HFFc6 (cell line): Measurements from ENCODE around the gene ZBTB12. TPM values are rescaled to one million over a fixed set of nuclear protein-coding genes. Genes with fewer than 3 reads are reported as not detected.

Source experiments
- DNase-seq: peaks from one replicate; pipeline ENCODE4 v3.0.0-alpha.2; 2018
- H3K27ac Mint-ChIP-seq: 2 replicates; pipeline ENCODE4 v1.8.0; 2020; ENCODE audit warnings: mild to moderate bottlenecking, mixed read lengths
- H3K27me3 Mint-ChIP-seq: 2 replicates; pipeline ENCODE4 v1.8.0; 2021; ENCODE audit warnings: mild to moderate bottlenecking, moderate library complexity, mixed read lengths; ENCODE audit not compliant: insufficient read depth
- H3K36me3 Mint-ChIP-seq: 2 replicates; pipeline ENCODE4 v1.8.0; 2021; ENCODE audit warnings: low read depth, mixed read lengths
- H3K4me1 Mint-ChIP-seq: 2 replicates; pipeline ENCODE4 v1.8.0; 2020; ENCODE audit warnings: low read depth, mixed read lengths
- H3K4me3 Mint-ChIP-seq: 2 replicates; pipeline ENCODE4 v1.8.0; 2020; ENCODE audit warnings: mild to moderate bottlenecking, moderate library complexity, mixed read lengths
- H3K9me3 Mint-ChIP-seq: 2 replicates; pipeline ENCODE4 v1.8.0; 2020; ENCODE audit warnings: mild to moderate bottlenecking, mixed read lengths
- total RNA-seq, 6 experiments: library from RNA; stranded (reverse); fragmentation: NEBNext Ultra II Directional; extraction: Animal tissue kit (Norgen Biotek cat#: 25700); gene quantifications; 2 replicates in 1 of 6; 3 replicates in 5 of 6; pipeline ENCODE4 v1.2.3, GENCODE V29; 2021
- TF ChIP-seq, protein P1 (sequence below): fragments of 200-600 bp; sonication (generic); IDR thresholded peaks from 2 replicates; pipeline ENCODE4 v1.5.0; 2021; ENCODE audit warnings: antibody characterized with exemption, mild to moderate bottlenecking

The ZBTB12 gene
- total RNA-seq, 6 experiments from 2014 or later, result 7.3 to 9.0 (median 8.3) TPM

DNA sequence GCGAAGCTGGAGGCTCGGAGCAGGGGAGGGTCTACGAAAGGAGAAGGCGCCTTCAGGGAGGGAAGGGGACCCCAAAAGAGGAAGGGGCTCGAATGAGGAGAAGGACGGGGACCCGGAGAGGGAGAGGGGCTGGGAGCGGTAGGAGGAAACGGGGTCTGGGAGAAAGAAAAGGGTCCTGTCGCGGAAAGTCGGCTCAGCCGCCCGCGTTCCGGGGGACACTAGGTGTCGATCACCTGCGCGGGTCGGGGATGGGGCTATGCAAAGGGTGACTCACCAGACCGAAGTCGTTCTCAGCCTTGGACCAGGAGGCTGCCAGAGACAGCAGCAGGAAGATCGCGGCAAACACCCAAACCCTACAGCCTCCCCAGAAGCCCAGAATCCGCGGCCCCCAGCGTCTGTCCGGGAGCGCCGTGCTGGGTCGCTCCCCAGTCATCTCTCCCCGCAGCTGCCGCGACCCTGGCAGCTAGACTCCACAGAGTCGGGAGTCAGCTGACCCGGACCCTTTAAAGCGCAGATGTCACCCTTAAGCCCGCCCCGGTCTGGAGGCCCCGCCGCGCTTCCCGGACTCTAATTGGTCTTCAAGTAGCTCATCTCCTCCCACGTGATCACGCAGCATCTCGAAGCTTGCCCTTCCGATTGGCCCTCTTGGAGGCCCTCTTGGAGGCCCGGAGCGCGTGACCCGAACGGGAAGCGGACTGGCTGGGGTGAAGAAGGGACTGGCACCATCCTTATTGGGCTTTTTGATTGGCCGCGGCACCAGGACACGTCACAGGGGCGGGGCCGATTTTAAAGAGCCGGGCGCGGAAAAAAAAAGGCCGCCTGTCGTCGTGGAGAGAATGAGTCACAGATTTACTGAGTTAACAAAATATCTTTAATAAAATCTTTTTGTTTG lies 39.3 kb downstream of the ZBTB12 start, which contains the start of gene NEU1:
Gene NEU1, minus strand, starts transcription at position 478 of the 892 bp plus-strand sequence. Its CDS starts 45 bp downstream, at position 433.
- Mint-ChIP-seq H3K36me3 (no peaks in the 10 kb centered on the region), H3K4me1 (peaks cover 25% of the 10 kb centered on the region), H3K27ac (peak within 1 kb of the TSS; percentile 85), H3K4me3 (peak within 1 kb of the TSS; percentile 98), H3K9me3 (no peaks in the 10 kb centered on the region), H3K27me3 (peaks cover 3% of the 10 kb centered on the region)
- TF ChIP-seq, protein P1, sequence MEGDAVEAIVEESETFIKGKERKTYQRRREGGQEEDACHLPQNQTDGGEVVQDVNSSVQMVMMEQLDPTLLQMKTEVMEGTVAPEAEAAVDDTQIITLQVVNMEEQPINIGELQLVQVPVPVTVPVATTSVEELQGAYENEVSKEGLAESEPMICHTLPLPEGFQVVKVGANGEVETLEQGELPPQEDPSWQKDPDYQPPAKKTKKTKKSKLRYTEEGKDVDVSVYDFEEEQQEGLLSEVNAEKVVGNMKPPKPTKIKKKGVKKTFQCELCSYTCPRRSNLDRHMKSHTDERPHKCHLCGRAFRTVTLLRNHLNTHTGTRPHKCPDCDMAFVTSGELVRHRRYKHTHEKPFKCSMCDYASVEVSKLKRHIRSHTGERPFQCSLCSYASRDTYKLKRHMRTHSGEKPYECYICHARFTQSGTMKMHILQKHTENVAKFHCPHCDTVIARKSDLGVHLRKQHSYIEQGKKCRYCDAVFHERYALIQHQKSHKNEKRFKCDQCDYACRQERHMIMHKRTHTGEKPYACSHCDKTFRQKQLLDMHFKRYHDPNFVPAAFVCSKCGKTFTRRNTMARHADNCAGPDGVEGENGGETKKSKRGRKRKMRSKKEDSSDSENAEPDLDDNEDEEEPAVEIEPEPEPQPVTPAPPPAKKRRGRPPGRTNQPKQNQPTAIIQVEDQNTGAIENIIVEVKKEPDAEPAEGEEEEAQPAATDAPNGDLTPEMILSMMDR, result no peak
- peak; percentile 100 for DNase-seq

DNA sequence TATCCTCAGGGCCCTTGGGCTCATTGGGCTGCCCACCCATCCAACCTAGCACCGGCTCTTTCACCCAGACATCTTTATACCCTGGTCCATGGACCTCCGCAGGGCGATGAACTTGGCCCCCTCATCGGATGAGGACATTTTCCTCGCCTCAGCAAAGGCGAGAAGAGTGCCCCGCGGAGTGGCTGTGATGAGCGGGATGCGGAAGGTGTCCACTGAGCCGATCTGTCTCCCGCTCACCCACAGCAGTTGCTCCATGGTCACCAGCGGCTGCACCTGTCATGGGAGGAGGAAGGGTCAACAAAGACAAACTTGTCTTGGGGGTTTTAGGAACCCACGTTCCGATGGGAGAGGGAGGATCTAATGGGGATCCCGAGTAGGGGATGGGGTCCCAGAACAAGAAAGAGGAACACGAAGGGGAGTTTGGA lies 40.0 kb downstream of the ZBTB12 start:
- DNase-seq, result no peak
- TF ChIP-seq, protein P1, result no peak
- Mint-ChIP-seq H3K27me3 (peaks cover 3% of the 10 kb centered on the region), H3K36me3 (no peaks in the 10 kb centered on the region), H3K9me3 (no peaks in the 10 kb centered on the region), H3K27ac (peak overlapping the region; percentile 85), H3K4me1 (peaks cover 25% of the 10 kb centered on the region), H3K4me3 (peak overlapping the region; percentile 98)

DNA sequence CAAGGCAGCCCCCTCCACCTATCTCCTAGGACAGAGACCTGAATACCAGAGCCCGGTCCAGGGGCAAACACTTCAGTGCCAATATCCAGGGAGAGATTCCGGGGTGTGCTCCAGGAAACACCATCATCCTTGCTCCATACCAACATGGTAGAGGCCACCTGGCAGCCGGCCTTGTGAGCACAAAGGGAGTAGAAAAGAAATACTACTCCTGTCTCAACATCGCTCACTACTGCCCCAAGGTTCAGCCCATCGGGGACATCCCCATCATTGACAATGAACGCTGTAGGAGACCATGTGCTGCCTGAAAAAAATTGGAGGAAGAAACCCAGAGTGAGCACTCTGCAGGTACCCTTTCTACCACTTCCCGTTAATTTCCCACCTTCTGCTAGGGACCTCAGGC lies 40.7 kb downstream of the ZBTB12 start:
- Mint-ChIP-seq H3K27me3 (peaks cover 3% of the 10 kb centered on the region), H3K4me1 (peaks cover 25% of the 10 kb centered on the region), H3K4me3 (peak overlapping the region; percentile 98; the same call in 1 of the 2 replicates), H3K27ac (no peak overlapping the region), H3K36me3 (no peaks in the 10 kb centered on the region), H3K9me3 (no peaks in the 10 kb centered on the region)
- TF ChIP-seq, protein P1, result no peak
- DNase-seq, result no peak

DNA sequence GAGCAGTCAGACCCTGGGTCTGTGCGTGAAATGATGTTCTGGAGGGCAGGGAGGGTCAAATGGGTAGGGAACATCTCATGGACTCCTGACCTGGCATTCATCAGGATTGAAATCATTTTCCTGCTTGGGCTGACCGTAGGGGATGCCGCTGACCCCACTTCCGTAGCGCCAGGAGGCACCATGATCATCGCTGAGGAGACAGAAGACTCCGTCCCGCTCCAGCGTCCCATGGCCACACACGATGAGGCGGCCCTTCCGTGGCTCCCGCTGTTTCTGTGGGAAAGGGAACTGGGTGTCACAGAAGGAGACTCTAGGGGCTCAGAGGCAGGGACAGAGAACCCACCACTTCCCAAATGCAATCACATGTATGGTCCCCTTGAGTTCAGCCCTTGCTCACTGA lies 41.5 kb downstream of the ZBTB12 start:
- TF ChIP-seq, protein P1, result no peak
- no peak for DNase-seq
- Mint-ChIP-seq H3K27me3 (peaks cover 3% of the 10 kb centered on the region), H3K9me3 (no peaks in the 10 kb centered on the region), H3K4me1 (peaks cover 25% of the 10 kb centered on the region), H3K27ac (no peak overlapping the region), H3K4me3 (no peak overlapping the region), H3K36me3 (no peaks in the 10 kb centered on the region)

DNA sequence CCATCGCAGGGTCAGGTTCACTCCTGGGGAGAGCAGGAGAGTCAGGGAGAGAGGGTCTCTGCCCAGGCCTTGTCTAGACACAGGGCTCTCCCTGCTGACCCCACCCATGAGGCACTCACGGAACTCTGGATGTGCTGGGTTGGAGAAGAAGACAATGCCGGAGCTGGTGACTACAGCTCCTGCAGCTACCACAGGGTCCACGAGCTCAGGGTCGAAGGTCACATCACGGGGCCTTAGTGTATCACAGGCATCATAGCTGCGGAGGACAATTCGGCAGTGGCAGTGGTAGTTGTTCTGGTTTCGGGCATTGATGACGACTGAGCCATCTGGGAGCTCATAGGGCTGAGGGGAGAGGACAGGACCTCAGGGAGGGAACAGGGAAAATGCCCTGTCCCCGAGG lies 42.0 kb downstream of the ZBTB12 start:
- H3K36me3 Mint-ChIP-seq, result no peaks in the 10 kb centered on the region
- peaks cover 25% of the 10 kb centered on the region for H3K4me1 Mint-ChIP-seq
- TF ChIP-seq, protein P1, result no peak
- no peak overlapping the region for H3K4me3 Mint-ChIP-seq
- no peak for DNase-seq
- H3K27ac Mint-ChIP-seq, result no peak overlapping the region
- peaks cover 3% of the 10 kb centered on the region for H3K27me3 Mint-ChIP-seq
- H3K9me3 Mint-ChIP-seq, result no peaks in the 10 kb centered on the region
